ENCODE results near the gene MUC5B.
"Not testable (repeated sequence)": the region's sequence is repeated elsewhere in the genome, so short reads cannot be mapped to it uniquely, and the experiment has no call there.

Gene MUC5B

GRCh38 chr11:1247026-1247425, 24.2 kb downstream of the MUC5B start:
- DNase-seq (ENCODE audit: low spot score); in situ Hi-C loops (cut with MboI; ENCODE audit: low sequenced_read_pairs, unreplicated experiment): not testable (repeated sequence)

- in situ Hi-C loops (cut with MboI; ENCODE audit: low sequenced_read_pairs, unreplicated experiment); DNase-seq (ENCODE audit: low spot score): not testable (repeated sequence)
Observed at GRCh38 chr11:1248951-1249350, 26.1 kb downstream of the MUC5B start.

GRCh38 chr11:1250411-1250810, 27.5 kb downstream of the MUC5B start:
- DNase-seq (ENCODE audit: low spot score); in situ Hi-C loops (cut with MboI; ENCODE audit: low sequenced_read_pairs, unreplicated experiment): not testable (repeated sequence)

GRCh38 chr11:1251236-1251770, 28.4 kb downstream of the MUC5B start:
- in situ Hi-C loops (cut with MboI; ENCODE audit: low sequenced_read_pairs, unreplicated experiment), result no loop called here
- no peak for TF ChIP-seq CTCF (IDR thresholded peaks at IDR 0.05; ENCODE audit: borderline replicate concordance, control extremely low read depth, extremely low read depth, insufficient read depth, missing control alignments)
- no peak for DNase-seq (ENCODE audit: low spot score)

- no peak for DNase-seq (ENCODE audit: low spot score)
- no peak for TF ChIP-seq CTCF (IDR thresholded peaks at IDR 0.05; ENCODE audit: borderline replicate concordance, control extremely low read depth, extremely low read depth, insufficient read depth, missing control alignments)
- in situ Hi-C loops (cut with MboI; ENCODE audit: low sequenced_read_pairs, unreplicated experiment), result no loop called here
Observed at GRCh38 chr11:1252371-1253102, 29.7 kb downstream of the MUC5B start.

GRCh38 chr11:1253103-1253485, 30.2 kb downstream of the MUC5B start:
- TF ChIP-seq CTCF (IDR thresholded peaks at IDR 0.05; ENCODE audit: borderline replicate concordance, control extremely low read depth, extremely low read depth, insufficient read depth, missing control alignments), result no peak
- in situ Hi-C loops (cut with MboI; ENCODE audit: low sequenced_read_pairs, unreplicated experiment), result no loop called here
- DNase-seq (ENCODE audit: low spot score), result no peak

- in situ Hi-C loops (cut with MboI; ENCODE audit: low sequenced_read_pairs, unreplicated experiment), result no loop called here
- no peak for TF ChIP-seq CTCF (IDR thresholded peaks at IDR 0.05; ENCODE audit: borderline replicate concordance, control extremely low read depth, extremely low read depth, insufficient read depth, missing control alignments)
- DNase-seq (ENCODE audit: low spot score), result no peak
Observed at GRCh38 chr11:1254086-1254648, 31.3 kb downstream of the MUC5B start.

- in situ Hi-C loops (cut with MboI; ENCODE audit: low sequenced_read_pairs, unreplicated experiment), result no loop called here
- TF ChIP-seq CTCF (IDR thresholded peaks at IDR 0.05; ENCODE audit: borderline replicate concordance, control extremely low read depth, extremely low read depth, insufficient read depth, missing control alignments), result no peak
- no peak for DNase-seq (ENCODE audit: low spot score)
Observed at GRCh38 chr11:1254733-1255132, 31.9 kb downstream of the MUC5B start.

Measured in GM13976 (cell line).